ENCODE data around the gene FARP1.
"Not testable (repeated sequence)": the region's sequence is repeated elsewhere in the genome, so short reads cannot be mapped to it uniquely, and the experiment has no call there.

FARP1 gene

DNA sequence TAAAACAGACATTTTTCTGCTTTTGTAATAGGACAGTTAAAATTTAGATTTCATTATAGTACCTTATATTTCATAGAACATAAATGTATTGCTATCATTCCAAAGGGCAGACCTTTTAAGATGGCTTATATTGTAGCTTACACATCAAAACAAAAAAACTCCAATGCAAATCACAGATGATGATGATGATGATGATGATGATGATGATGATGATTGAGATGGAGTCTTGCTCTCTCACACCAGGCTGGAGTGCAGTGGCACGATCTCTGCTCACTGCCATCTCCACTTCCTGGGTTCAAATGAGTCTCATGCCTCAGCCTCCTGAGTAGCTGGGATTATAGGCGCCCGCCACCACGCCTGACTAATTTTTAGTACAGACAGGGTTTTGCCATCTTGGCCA lies 224.1 kb downstream of the FARP1 start:
- Histone ChIP-seq H3K4me3 (ENCODE audit: low read length) (no peak overlapping the region), H3K9ac (ENCODE audit: low read length) (no peak overlapping the region), H3K9me3 (ENCODE audit: control insufficient read depth, low read length) (no peaks in the 10 kb centered on the region), H3K36me3 (ENCODE audit: control insufficient read depth, insufficient read depth, low read length) (no peaks in the 10 kb centered on the region), H3K4me1 (ENCODE audit: control insufficient read depth, insufficient read depth, low read length) (no peaks in the 10 kb centered on the region), H3K27me3 (ENCODE audit: control insufficient read depth, insufficient read depth, low read length) (no peaks in the 10 kb centered on the region)

DNA sequence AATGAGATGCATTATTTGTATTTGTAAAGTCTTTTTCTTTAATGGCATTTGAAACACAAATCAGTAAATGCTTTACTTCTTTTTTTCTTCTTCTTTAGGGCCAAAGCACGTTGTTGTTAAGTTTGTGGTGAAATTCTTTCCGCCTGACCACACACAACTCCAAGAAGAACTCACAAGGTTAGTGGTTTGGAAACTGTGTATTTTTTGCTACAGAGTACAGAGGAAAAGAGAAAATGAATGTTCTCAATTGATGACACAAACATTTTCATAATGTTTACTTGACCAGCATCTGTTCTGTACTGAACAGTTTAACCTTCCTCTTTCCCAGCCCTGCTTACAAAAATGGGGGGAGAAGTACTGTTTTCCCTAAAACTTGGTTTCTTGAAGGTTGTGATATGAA lies 225.1 kb downstream of the FARP1 start:
- Histone ChIP-seq H3K9ac (ENCODE audit: low read length) (no peak overlapping the region), H3K9me3 (ENCODE audit: control insufficient read depth, low read length) (no peaks in the 10 kb centered on the region), H3K27me3 (ENCODE audit: control insufficient read depth, insufficient read depth, low read length) (no peaks in the 10 kb centered on the region), H3K4me3 (ENCODE audit: low read length) (no peak overlapping the region), H3K4me1 (ENCODE audit: control insufficient read depth, insufficient read depth, low read length) (no peaks in the 10 kb centered on the region), H3K36me3 (ENCODE audit: control insufficient read depth, insufficient read depth, low read length) (no peaks in the 10 kb centered on the region)

DNA sequence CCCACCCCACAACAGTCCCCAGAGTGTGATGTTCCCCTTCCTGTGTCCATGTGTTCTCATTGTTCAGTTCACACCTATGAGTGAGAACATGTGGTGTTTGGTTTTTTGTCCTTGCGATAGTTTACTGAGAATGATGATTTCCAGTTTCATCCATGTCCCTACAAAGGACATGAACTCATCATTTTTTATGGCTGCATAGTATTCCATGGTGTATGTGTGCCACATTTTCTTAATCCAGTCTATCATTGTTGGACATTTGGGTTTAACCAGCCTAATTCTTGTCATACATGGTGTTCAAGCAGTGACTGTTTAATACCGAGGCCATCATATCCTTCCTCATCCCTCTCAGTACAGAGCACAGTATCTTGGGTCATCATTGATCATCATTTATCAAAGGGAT lies 226.6 kb downstream of the FARP1 start:
- not testable (repeated sequence) for H3K4me3 ChIP-seq (ENCODE audit: low read length); H3K27me3 ChIP-seq (ENCODE audit: control insufficient read depth, insufficient read depth, low read length); H3K4me1 ChIP-seq (ENCODE audit: control insufficient read depth, insufficient read depth, low read length); H3K9me3 ChIP-seq (ENCODE audit: control insufficient read depth, low read length); H3K9ac ChIP-seq (ENCODE audit: low read length); H3K36me3 ChIP-seq (ENCODE audit: control insufficient read depth, insufficient read depth, low read length)

DNA sequence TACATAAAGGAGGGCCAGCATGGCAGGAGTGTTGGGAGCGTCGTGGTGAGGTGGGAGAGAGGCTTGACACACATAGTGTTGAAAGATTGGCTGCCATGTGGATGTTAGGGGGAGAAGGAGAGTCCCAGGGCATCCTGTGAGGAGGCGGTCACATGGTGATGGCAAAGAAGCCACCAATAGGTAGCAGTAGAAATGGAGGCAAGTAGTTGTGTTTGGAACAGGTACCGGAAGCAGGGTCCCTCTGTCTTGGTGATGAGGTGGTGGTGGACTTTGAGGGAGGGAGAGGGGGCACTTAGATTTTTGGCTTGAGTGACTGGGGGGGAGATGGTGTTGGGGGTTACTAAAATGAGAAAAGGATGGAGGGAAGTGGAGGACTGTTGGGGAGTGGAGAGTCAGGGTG lies 227.4 kb downstream of the FARP1 start:
- no peaks in the 10 kb centered on the region for H3K4me1 ChIP-seq (ENCODE audit: control insufficient read depth, insufficient read depth, low read length)
- no peaks in the 10 kb centered on the region for H3K9me3 ChIP-seq (ENCODE audit: control insufficient read depth, low read length)

DNA sequence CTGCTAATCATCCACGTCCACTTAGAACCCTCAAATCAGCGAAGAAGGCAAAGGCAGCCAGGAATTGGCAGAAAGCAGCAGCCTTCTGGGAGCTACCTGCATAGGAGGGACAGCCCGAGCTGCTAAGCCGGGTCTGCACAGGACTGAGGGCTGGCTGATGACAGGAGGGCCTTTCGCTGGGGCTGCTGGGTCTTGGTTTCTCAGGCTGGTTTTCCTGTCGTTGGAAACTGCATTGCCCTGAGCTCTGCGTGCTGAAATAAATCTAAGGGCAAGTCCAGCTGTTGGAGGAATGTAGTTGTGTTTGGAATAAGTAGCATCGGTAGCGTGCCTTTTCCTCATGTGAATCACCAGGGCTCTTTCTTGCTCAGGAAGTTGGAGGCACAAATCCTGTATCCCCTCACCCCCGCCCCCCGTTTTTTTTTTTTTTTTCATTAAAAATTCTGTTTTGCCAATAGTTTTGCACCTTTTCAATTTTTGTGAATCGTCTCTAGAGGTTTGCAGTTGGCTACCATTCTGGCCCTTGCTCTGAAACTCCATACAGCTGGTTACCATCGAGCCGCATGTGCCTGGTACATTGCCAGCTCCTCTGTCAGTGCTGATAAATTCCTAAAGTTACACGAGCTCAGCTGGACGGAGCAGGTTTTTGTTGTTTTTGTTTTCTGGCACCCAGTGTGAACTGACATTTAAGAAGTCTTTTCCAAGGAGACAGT lies 228.1 kb downstream of the FARP1 start:
- Histone ChIP-seq H3K4me3 (ENCODE audit: low read length) (no peak overlapping the region), H3K4me1 (ENCODE audit: control insufficient read depth, insufficient read depth, low read length) (no peaks in the 10 kb centered on the region), H3K9me3 (ENCODE audit: control insufficient read depth, low read length) (no peaks in the 10 kb centered on the region), H3K27me3 (ENCODE audit: control insufficient read depth, insufficient read depth, low read length) (no peaks in the 10 kb centered on the region), H3K36me3 (ENCODE audit: control insufficient read depth, insufficient read depth, low read length) (no peaks in the 10 kb centered on the region), H3K9ac (ENCODE audit: low read length) (no peak overlapping the region)

More for the DNA sequence above, 227.4 kb downstream of the FARP1 start:
- no peak overlapping the region for H3K9ac ChIP-seq (ENCODE audit: low read length)
- no peak overlapping the region for H3K4me3 ChIP-seq (ENCODE audit: low read length)
- no peaks in the 10 kb centered on the region for H3K36me3 ChIP-seq (ENCODE audit: control insufficient read depth, insufficient read depth, low read length)
- no peaks in the 10 kb centered on the region for H3K27me3 ChIP-seq (ENCODE audit: control insufficient read depth, insufficient read depth, low read length)

GRCh38 chr13:98371516-98372023 lies 228.7 kb downstream of the FARP1 start:
- Histone ChIP-seq H3K27me3 (ENCODE audit: control insufficient read depth, insufficient read depth, low read length) (no peaks in the 10 kb centered on the region), H3K4me3 (ENCODE audit: low read length) (no peak overlapping the region), H3K36me3 (ENCODE audit: control insufficient read depth, insufficient read depth, low read length) (no peaks in the 10 kb centered on the region), H3K9me3 (ENCODE audit: control insufficient read depth, low read length) (no peaks in the 10 kb centered on the region), H3K9ac (ENCODE audit: low read length) (no peak overlapping the region), H3K4me1 (ENCODE audit: control insufficient read depth, insufficient read depth, low read length) (no peaks in the 10 kb centered on the region)

DNA sequence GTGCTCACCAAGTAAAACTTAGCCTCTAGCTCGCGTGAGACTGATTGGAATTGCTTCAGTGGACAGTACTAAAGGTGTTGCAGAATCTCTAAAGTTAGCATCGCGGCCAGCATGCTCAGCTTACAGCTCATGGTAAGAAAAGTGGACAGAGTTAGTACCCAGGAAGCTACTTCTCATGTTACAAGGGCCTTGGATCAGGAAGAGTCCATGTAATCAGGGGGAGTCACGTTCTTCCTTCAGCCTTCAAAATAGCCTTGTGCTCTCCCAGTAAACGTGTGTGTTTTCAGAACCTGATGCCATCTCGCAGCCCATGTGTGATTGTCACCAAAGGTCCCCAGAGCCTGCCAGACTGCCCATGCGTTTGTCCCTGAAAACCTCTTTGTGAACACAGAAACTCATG lies 230.0 kb downstream of the FARP1 start:
- Histone ChIP-seq H3K9me3 (ENCODE audit: control insufficient read depth, low read length) (no peaks in the 10 kb centered on the region), H3K9ac (ENCODE audit: low read length) (no peak overlapping the region), H3K4me3 (ENCODE audit: low read length) (no peak overlapping the region), H3K4me1 (ENCODE audit: control insufficient read depth, insufficient read depth, low read length) (no peaks in the 10 kb centered on the region), H3K27me3 (ENCODE audit: control insufficient read depth, insufficient read depth, low read length) (no peaks in the 10 kb centered on the region), H3K36me3 (ENCODE audit: control insufficient read depth, insufficient read depth, low read length) (no peaks in the 10 kb centered on the region)

GRCh38 chr13:98374750-98375149 lies 231.9 kb downstream of the FARP1 start:
- no peaks in the 10 kb centered on the region for H3K27me3 ChIP-seq (ENCODE audit: control insufficient read depth, insufficient read depth, low read length)
- H3K4me1 ChIP-seq (ENCODE audit: control insufficient read depth, insufficient read depth, low read length) = no peaks in the 10 kb centered on the region
- H3K9ac ChIP-seq (ENCODE audit: low read length) = no peak overlapping the region
- H3K36me3 ChIP-seq (ENCODE audit: control insufficient read depth, insufficient read depth, low read length) = no peaks in the 10 kb centered on the region
- no peaks in the 10 kb centered on the region for H3K9me3 ChIP-seq (ENCODE audit: control insufficient read depth, low read length)
- H3K4me3 ChIP-seq (ENCODE audit: low read length) = no peak overlapping the region

GRCh38 chr13:98377635-98378378 lies 234.9 kb downstream of the FARP1 start:
- Histone ChIP-seq H3K4me1 (ENCODE audit: control insufficient read depth, insufficient read depth, low read length) (no peaks in the 10 kb centered on the region), H3K9me3 (ENCODE audit: control insufficient read depth, low read length) (no peaks in the 10 kb centered on the region), H3K36me3 (ENCODE audit: control insufficient read depth, insufficient read depth, low read length) (no peaks in the 10 kb centered on the region), H3K27me3 (ENCODE audit: control insufficient read depth, insufficient read depth, low read length) (no peaks in the 10 kb centered on the region), H3K4me3 (ENCODE audit: low read length) (no peak overlapping the region), H3K9ac (ENCODE audit: low read length) (no peak overlapping the region)

DNA sequence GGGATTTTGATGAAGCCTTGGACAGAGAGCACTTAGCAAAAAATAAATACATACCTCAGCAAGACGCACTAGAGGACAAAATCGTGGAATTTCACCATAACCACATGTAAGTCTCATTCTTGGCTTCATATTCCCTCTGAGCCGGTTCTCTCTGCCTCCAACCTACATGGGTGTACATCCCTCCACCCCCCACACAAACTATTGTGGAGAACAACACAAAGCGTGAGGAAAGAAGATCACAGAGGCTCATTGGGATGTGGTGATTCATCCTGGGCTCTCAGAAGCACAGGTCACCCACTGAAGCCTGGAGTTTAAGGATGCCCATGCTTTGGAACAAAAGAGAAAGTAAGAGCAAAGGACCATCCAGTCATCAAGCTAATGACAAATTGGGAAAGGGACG lies 241.8 kb downstream of the FARP1 start:
- no peaks in the 10 kb centered on the region for H3K9me3 ChIP-seq (ENCODE audit: control insufficient read depth, low read length)
- H3K4me3 ChIP-seq (ENCODE audit: low read length) = no peak overlapping the region
- H3K4me1 ChIP-seq (ENCODE audit: control insufficient read depth, insufficient read depth, low read length) = no peaks in the 10 kb centered on the region
- no peak overlapping the region for H3K9ac ChIP-seq (ENCODE audit: low read length)
- H3K27me3 ChIP-seq (ENCODE audit: control insufficient read depth, insufficient read depth, low read length) = no peaks in the 10 kb centered on the region
- no peaks in the 10 kb centered on the region for H3K36me3 ChIP-seq (ENCODE audit: control insufficient read depth, insufficient read depth, low read length)

- Histone ChIP-seq H3K4me3 (ENCODE audit: low read length) (no peak overlapping the region), H3K36me3 (ENCODE audit: control insufficient read depth, insufficient read depth, low read length) (no peaks in the 10 kb centered on the region), H3K4me1 (ENCODE audit: control insufficient read depth, insufficient read depth, low read length) (no peaks in the 10 kb centered on the region), H3K27me3 (ENCODE audit: control insufficient read depth, insufficient read depth, low read length) (no peaks in the 10 kb centered on the region), H3K9ac (ENCODE audit: low read length) (no peak overlapping the region), H3K9me3 (ENCODE audit: control insufficient read depth, low read length) (no peaks in the 10 kb centered on the region)
Measured at GRCh38 chr13:98385606-98386005, 242.7 kb downstream of the FARP1 start.

DNA sequence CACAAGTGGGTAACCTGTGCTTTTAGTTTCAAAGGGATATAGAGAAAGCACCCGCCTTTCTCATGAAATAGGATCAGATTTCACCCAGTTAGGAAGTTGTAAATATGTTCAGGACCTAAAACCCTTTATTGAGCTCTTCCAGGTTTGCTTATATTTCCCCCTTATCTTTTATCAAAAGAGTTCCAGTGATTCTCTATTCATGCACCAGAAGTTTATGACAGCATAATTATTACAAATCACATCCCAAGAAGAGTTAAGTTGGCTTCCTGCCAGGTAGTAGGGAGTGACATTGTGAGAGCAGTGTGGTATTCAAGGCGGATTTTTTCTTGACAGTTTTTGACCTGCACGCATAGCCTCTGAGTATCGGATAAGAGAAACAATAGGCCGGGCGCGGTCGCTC lies 243.7 kb downstream of the FARP1 start:
- Histone ChIP-seq H3K9ac (ENCODE audit: low read length) (no peak overlapping the region), H3K4me1 (ENCODE audit: control insufficient read depth, insufficient read depth, low read length) (no peaks in the 10 kb centered on the region), H3K9me3 (ENCODE audit: control insufficient read depth, low read length) (no peaks in the 10 kb centered on the region), H3K36me3 (ENCODE audit: control insufficient read depth, insufficient read depth, low read length) (no peaks in the 10 kb centered on the region), H3K27me3 (ENCODE audit: control insufficient read depth, insufficient read depth, low read length) (no peaks in the 10 kb centered on the region), H3K4me3 (ENCODE audit: low read length) (no peak overlapping the region)

Measured in mucosa of stomach (tissue), 1 donor.